ENCODE results near the gene DLGAP1.

GRCh38 chr18:3863593-3863992, 591.5 kb downstream of the DLGAP1 start:
- no peak for TF ChIP-seq CTCF (IDR thresholded peaks at IDR 0.05 in 2 of 3, conservative IDR thresholded peaks at IDR 0.05 in 1 of 3; ENCODE audit: control insufficient read depth in 2 of 3, extremely low read depth in 1 of 3, insufficient read depth in 1 of 3, low read depth in 3 of 3, low read length in 3 of 3)
- no peak for TF ChIP-seq POLR2A (IDR thresholded peaks at IDR 0.05; ENCODE audit: low read depth, low read length)
- no peak for TF ChIP-seq CBX5 (IDR thresholded peaks at IDR 0.05; ENCODE audit: low read depth)
- TF ChIP-seq EZH2 (IDR thresholded peaks at IDR 0.05; ENCODE audit: borderline replicate concordance, control insufficient read depth, low read depth, low read length), result no peak
- no peak for TF ChIP-seq ZNF24 (IDR thresholded peaks at IDR 0.05)
- no peak for TF ChIP-seq SIN3A (IDR thresholded peaks at IDR 0.05; ENCODE audit: low read depth, low read length)
- TF ChIP-seq MYC (IDR thresholded peaks at IDR 0.05; ENCODE audit: insufficient read depth, insufficient read length, insufficient replicate concordance, low read length, severe bottlenecking), result no peak
